GM19455 (cell line): Measurements from ENCODE around the gene CACNB4.
A peak's percentile ranks its signal among the peaks of the same experiment; 100 is the strongest.
"Not testable (repeated sequence)": the region's sequence is repeated elsewhere in the genome, so short reads cannot be mapped to it uniquely, and the experiment has no call there.

Experiments used
- ATAC-seq: cut with Tn5 transposase; IDR thresholded peaks from one replicate; pipeline ENCODE4 v1.9.1; 2021; ENCODE audit not compliant: unreplicated experiment

The CACNB4 gene

DNA sequence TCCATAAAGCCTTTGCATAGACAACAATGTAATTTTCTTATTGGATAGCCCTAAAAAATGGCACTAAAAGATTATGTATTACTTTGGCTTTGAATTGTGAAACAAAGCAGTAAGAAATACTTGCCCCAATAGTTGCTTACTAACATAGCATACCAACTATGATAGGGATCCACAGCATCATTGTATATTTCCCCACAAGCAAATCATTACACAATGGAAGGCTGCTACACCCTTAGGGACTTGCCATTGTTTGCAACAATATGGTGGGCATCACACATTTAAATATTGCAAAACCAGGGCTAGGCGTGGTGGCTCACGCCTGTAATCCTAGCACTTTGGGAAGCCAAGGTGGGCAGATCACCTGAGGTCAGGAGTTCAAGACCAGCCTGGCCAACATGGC, 74.4 kb downstream of the CACNB4 start:
- no peak for ATAC-seq

DNA sequence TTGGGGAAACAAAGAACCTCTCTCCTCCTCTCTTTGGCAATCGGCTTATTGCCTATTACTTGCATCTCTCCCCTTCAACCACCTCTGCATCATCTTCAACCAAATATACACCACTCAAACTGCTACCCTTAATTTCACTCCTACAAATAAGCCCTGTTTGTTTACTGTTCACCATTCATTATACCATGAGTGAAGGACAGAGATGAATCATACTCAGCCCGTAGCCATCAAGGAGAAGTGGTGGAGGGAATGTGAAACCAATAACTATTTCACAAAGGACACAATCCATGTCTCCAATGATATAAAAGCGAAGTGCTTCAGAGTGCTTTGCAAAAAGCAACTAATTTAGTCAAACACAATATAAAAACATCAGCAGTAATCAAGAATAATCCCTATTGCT, 76.8 kb downstream of the CACNB4 start:
- no peak for ATAC-seq

DNA sequence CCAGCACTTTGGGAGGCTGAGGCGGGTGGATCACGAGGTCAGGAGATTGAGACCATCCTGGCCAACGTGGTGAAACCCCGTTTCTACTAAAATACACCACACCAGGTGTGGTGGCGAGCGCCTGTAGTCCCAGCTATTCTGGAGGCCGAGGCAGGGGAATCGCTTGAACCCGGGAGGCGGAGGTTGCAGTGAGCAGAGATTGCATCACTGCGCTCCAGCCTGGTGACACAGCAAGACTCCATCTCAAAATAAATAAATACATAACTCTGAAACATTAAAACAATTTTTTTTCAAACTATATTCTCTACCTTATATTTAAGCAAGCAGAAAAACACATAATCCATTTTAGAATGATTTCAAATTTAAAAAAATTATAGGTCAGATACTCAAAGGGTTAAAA, 77.8 kb downstream of the CACNB4 start:
- not testable (repeated sequence) for ATAC-seq

DNA sequence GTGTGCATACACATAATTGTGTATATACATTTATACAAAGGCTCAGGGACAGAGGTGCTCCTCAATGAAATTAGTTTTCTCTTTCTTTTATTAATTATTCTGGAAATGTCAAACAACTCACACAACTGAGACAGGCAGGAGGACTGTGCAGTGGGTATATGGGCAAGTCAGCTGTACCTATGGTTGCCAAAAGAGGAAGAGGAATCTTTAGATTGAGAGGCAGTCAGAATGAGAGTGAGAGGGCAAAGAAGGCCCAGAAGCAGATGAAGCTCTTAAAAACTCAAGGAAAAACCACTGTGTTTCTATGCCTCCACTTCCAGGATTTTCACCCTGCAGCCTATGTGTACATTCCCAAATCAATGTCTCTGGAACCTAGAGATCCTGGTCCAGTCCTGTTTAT, 79.1 kb downstream of the CACNB4 start:
- ATAC-seq = no peak

DNA sequence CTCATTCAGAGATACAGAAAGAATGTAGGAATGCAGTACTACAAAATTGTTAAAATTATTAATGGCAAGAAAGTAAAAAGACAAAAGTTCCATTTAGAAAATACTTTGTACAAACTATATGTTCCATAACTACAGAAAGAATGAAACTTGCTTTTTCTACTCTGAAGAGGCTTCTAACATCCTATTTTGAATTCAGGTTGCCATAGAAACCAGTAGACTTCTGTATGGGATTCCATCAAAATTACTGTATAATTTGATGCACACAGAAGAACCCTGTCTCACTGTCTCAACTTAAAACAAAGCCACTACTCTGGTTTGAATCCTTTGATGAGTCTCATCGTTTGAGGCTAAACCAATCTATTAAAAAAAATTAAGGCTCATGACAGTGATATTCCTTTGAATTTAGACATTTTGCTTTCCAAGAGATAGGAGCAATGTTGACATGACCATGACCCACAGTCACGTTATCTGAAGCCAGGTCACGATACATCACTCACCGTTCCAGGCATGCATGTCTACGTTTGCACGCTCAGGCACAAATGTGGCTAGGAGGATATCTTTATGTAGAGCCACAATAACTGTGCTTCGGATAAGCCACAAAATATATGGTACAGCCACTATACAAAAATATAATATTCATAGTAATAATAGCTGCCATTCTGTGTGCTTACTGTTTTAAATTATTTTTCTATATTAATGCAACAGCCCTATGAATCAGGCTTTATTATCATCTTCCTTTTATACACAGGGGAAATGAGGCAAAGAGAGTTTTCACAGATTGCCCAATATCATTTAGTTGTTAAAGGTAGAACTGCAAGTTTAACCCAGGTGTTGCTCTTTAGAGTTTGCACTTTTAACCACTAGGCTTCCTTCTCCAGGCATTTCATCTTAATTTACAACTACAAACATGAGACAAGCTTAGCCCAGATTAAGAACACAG, 82.4 kb downstream of the CACNB4 start:
- ATAC-seq = no peak

DNA sequence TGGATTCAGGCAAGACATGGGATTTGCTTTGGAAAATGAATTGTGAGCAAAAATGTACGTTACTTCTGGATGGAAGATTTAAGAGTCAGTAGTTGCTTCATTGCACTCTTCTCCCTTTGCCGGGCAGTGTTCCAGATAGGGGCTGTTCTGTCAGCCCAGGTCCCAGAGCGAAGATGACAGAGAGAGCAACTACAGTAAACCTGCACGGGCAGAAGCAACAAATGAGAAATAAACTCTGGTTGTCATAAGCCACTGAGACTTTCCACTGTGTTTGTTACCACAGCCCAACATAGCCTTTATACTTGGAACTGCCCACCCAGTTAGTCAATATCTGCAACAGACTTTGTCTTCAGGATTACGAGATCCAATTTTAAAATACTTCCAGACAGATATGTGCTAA, 83.3 kb downstream of the CACNB4 start:
- no peak for ATAC-seq

DNA sequence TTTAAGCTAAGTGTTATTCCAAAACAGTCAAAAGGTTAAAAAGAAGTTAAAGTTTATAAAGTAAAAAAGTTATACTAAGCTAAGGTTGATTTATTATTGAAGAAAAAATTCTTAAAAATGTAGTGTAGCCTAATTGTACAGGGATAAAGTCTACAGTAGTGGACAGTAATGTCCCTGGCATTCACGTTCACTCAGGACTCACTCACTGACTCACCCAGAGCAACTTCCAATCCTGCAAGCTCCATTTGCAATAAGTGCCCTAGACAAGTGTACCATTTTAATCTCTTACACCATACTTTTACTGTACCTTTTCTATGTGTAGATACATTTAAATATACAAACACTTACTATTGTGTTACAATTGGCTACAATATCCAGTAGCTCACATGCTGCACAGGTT, 86.1 kb downstream of the CACNB4 start:
- no peak for ATAC-seq

DNA sequence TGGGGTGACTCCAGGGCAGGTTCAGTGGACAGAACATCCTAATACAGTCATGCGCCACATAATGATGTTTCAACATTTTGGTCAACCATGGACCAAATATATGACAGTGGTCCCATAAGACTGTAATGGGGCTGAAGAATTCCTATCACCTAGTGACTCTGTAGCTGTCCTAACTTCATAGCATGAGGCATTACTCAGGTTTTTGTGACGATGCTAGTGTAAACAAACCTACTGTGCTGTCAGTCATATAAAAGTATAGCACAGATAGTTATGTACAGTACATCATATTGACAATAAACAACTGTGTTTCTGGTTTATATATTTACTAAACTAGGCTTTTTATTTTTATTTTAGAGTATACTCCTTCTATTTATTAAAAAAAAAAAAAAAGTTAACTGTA, 87.1 kb downstream of the CACNB4 start:
- ATAC-seq = no peak

DNA sequence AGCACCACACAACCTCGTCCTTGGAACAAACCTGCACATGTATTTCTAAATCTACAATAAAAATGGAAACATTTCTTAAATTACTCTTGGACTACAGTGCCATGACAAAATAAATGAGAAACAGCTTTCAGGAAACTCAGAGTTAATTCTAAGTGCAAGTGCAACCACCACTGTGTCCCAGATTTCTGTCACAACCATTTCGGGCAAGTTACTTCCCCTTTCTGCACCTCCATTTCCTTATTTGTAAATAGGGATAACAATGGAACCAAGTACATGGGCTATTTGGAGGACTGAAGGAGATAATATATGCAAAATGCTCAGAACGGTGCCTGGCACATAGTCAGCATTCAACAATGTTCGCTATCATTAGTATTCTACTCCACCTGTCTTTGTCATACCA, 93.2 kb downstream of the CACNB4 start:
- ATAC-seq = no peak

DNA sequence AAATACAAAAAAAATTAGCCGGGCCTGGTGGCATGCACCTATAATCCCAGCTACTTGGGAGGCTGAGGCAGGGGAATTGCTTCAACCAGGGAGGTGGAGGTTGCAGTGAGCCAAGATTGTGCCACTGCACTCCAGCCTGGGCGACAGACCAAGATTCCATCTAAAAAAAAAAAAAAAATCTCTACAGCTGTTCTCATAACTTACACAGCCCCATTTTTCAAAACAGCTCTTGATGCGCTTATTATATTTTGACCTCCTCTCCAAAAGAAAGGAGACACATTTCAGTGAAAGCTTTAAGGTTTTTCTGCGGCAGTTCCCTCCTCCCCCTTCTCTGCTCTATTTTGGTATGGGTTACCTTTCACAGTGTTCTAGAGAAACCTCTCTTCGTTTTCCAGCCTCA, 95.6 kb downstream of the CACNB4 start:
- ATAC-seq = not testable (repeated sequence)

DNA sequence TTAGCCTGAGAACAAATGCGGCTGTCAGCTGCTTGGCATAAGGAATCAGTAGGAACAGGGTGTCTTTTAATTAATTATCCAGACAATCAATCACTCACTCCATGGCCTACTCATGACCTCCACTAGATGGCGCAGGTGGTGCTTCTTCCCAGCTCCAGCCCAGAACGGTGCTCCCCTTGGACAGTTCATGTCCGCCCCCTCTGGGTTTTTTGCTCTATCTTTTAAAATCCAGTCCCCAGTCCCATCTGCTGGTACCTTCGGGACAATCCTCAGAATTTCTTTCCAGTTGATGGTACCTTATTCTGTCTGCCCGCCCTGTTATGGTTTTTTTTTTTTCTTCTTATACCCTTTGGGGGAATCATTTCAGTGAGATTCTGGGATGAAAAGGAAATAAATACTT, 99.8 kb downstream of the CACNB4 start:
- ATAC-seq = peak; percentile 74

DNA sequence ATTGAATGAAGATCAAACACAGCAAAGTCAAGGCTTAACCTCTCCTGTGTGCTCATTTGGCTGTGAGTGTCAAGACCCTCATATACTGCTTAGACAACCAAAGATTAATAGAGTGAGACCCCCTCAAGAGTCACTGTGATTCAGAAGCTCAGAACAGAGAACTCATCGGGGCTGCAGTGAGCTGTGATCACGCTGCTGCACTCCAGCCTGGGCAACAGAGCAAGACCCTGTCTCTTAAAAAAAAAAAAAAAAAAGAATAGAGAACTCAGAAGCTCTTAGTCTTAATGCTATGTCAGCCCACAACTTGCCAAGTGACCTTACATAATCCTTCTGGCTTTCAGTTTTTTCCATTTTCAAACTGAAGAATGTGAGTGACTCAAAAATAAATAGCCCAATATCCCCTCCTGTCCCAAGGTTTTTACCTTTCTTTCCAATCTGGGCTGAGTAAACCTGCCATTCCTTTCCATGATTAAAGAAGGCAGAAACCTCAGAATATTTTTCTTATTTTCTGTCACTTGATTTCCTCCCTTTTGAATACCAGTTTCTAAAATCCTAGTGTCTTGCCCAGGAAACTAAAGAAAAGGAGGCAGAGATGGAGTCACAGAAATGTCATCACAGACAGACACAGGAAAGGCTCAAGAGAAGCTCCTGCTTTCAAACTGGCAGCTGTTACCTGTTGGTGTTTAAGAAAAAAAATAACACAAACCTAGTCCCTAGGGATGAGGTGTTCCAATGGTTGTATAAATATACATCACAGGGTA, 102.4 kb downstream of the CACNB4 start:
- ATAC-seq = no peak

DNA sequence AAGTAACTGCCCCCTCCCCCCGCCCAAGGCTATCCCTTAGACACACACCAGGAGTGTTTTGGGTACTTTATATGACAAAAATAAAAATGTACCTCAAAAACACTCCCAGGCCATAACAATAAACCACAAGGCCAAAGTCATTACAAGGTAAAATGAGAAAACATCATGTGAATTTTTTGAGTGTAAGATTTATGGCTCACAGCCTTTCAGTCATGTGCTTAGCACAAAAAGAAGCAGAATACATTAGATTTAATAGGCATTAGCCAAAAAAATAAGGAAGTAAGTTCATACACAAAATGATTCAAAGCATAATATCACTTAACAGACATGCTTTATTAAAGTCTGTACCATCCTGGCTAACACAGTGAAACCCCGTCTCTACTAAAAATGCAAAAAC, 103.7 kb downstream of the CACNB4 start:
- ATAC-seq = no peak

DNA sequence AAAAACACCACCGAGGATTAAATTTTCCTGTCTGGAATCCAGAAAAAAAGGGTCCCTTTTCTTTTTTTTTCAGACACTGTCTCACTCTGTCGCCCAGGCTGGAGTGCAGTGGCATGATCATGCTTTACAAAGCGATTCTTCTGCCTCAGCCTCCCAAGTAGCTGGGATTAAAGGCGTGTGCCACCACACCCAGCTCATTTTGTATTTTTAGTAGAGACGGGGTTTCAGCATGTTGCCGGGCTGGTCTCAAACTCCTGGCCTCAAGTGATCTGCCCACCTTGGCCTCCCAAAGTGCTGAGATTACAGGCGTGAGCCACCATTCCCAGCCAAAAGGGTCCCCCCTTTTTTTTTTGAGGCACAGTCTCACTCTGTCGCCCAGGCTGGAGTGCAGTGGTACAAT, 104.7 kb downstream of the CACNB4 start:
- not testable (repeated sequence) for ATAC-seq

DNA sequence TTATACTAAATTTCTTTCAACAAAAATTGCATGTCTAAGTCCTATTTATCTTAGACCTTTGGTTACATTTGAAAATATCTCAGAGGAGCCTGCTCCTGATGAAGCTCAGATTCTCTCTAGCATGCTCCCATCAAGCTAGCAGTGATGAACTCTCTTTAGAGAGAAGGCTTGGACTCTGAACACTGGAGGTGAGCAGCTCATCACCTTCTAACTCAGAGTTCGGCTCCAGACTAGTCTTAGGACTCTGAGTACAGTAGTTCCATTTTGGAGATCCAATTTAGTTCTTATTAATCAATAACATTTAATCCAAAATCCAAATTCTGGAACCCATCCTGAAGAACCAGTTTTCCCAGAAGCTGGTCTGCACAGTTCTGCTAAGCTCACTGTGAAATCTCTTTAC, 107.8 kb downstream of the CACNB4 start:
- no peak for ATAC-seq

DNA sequence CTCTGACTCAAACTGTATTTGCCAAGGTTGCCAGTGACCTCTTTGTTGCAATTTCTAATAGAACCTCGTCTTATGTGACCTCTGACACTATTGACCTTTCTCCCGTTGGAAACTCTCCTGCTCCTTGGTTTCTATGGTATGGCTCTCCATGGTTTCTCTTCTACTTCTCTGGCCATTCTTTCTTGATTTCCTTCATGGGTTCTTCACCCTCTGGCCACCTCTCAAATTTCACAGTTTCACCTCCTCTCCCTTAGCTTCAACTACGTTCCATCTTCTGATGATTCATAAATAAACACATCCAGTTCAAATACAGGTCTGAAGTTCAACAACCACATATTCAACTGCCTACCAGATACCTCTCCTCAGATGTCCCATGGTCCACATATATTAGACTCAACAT, 109.5 kb downstream of the CACNB4 start:
- no peak for ATAC-seq

DNA sequence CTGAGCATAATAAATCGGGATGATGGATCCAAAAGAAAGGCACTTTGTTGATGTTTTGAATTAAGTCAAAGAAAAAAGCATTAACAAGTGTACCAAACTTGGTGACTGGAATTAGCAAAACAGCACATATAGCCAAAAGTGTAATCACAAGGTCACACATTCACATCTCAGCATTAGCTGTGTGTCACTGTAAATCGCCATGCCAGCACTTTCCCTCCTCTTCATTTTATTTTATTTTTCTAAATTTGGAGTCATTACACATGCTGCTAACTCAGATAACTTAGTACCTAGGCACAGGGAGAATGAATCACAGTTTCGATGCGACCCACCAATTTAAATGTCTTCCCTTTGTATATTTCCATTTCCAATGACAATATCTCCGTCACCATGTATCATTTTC, 111.4 kb downstream of the CACNB4 start:
- ATAC-seq = no peak

DNA sequence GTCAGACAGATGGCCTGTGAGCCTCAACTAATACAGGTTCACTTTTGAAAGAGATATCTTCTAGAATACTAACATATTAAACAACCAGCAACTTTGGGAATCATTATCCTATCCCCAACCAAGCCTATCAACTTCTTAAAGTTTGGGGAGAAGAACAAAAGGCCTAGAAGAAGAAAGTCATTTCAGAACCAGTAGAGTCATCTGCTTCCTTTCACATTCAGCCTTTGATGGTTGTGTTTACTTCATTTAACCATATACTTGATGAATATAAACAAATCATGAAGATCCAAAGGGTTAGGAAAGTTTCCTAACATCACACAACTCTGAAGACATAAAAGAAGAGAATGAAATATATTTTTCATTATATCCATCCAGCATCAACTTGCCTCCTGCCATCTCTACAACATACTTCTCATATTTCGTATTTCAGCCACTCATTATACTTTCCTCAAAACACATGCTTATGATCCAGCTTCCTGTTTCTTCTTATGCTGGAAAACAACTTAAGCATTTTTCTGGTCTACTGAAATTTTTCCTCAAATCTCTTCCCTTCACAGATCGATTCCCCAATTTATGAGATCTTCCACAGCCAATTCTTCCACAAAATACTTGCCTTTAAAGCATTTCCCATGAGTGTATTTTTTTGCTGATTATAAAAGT, 114.3 kb downstream of the CACNB4 start:
- no peak for ATAC-seq

DNA sequence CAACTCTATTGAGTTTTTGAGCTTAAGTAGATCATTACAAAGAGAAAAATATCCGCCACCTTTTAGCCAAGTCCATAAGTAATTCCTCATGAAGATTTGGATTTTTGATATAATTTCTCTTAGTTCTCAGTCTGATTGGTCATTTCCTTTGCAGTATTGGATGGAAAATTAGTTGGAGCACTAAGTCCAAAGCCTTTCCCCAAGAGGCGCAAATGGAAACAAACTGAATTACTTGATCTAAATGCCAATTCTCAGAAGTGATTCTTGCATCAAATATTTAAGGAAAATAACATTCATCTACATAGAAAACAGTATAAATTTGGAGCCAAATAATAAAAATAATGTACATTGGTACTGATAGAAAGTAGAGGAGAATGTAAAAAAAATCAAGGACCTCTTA, 115.6 kb downstream of the CACNB4 start:
- no peak for ATAC-seq

DNA sequence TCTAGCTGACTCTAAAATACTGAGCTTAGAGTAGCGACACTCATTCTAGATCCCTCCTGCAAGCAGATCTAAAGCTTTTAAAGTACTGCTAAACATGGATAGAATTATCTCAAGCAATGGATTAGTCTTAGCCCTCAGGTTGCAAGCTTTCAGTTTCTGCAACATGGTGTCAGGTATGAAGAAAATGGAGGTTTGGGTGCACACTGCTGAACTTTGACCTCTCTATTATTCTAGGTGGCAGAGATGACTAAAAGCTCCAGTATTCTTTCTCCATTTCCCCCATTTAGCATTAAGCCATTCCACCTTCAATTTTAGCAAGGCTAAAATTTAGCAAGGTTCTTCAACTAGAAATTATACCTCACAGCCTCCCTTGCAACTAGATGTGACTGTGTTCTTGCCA, 117.0 kb downstream of the CACNB4 start:
- ATAC-seq = no peak

DNA sequence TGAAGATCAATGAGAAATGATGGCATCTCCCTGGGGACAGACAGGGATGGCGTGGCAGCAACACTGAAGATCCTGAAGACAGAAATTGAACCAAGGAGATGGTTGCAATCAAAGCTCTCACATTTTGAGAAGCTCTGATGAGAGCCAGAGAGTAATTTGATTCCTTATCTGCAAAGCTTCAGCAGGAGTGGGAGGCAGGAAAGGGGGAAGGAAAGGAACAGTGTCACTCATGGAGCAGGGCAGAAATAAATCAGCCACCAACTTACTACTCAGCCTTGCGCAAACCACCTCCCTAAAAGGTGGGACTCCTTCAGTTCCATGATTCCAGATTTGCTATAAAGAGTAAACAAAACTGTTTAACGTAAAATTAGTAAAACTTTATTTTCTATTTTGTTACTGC, 119.2 kb downstream of the CACNB4 start:
- ATAC-seq = no peak

DNA sequence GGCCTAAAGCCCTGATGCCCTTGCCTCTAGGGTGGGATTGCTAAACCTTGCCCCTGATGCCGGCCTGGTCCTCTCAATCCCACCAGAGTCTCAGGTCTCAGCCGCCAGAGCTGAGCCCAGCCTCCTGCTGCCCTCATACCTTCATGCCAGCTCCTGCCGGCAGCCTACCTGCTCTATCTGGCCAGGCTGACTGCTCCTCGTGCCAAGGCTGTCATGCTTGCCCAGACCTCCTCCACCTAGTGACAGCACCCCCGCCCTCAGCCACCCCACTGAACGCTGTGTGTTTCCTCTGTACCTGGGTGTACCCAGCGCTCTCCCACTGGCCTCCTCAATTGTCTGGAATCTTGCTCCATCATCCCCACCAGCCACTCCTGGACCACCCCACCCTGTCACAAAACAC, 120.1 kb downstream of the CACNB4 start:
- no peak for ATAC-seq
